ENCODE measurements around the gene ZRANB2.

Gene ZRANB2

GRCh38 chr1:71047635-71048607, 32.9 kb downstream of the ZRANB2 start, which contains the start of gene PTGER3:
Gene PTGER3 (minus strand): TSS chr1:71047816. CDS start chr1:71047577, 239 bp downstream.
- H3K4me3 Mint-ChIP-seq = peak within 1 kb of the TSS; percentile 83
- H3K27ac Mint-ChIP-seq = peak within 1 kb of the TSS; percentile 15
- peaks cover 66% of the 10 kb centered on the region for H3K27me3 Mint-ChIP-seq (ENCODE audit: low read depth)
- no peaks in the 10 kb centered on the region for H3K9me3 Mint-ChIP-seq
- peaks cover 2% of the 10 kb centered on the region for H3K36me3 Mint-ChIP-seq (ENCODE audit: low read depth)
- peaks cover 17% of the 10 kb centered on the region for H3K4me1 Mint-ChIP-seq (ENCODE audit: low read depth)

- peaks cover 2% of the 10 kb centered on the region for H3K36me3 Mint-ChIP-seq (ENCODE audit: low read depth)
- peak overlapping the region; percentile 83 for H3K4me3 Mint-ChIP-seq
- H3K4me1 Mint-ChIP-seq (ENCODE audit: low read depth) = peaks cover 17% of the 10 kb centered on the region
- H3K27me3 Mint-ChIP-seq (ENCODE audit: low read depth) = peaks cover 62% of the 10 kb centered on the region
- no peak overlapping the region for H3K27ac Mint-ChIP-seq
- no peaks in the 10 kb centered on the region for H3K9me3 Mint-ChIP-seq
These were observed 33.8 kb downstream of the ZRANB2 start for GRCh38 chr1:71046891-71047634.

GRCh38 chr1:71045463-71046028, 35.3 kb downstream of the ZRANB2 start:
- H3K27ac Mint-ChIP-seq = no peak overlapping the region
- H3K4me3 Mint-ChIP-seq = peak overlapping the region; percentile 66
- H3K27me3 Mint-ChIP-seq (ENCODE audit: low read depth) = peaks cover 60% of the 10 kb centered on the region
- peaks cover 2% of the 10 kb centered on the region for H3K36me3 Mint-ChIP-seq (ENCODE audit: low read depth)
- peaks cover 17% of the 10 kb centered on the region for H3K4me1 Mint-ChIP-seq (ENCODE audit: low read depth)
- no peaks in the 10 kb centered on the region for H3K9me3 Mint-ChIP-seq

GRCh38 chr1:71044833-71045232, 36.0 kb downstream of the ZRANB2 start:
- Mint-ChIP-seq H3K27ac (no peak overlapping the region), H3K4me1 (ENCODE audit: low read depth) (peaks cover 15% of the 10 kb centered on the region), H3K27me3 (ENCODE audit: low read depth) (peaks cover 57% of the 10 kb centered on the region), H3K9me3 (no peaks in the 10 kb centered on the region), H3K36me3 (ENCODE audit: low read depth) (peaks cover under 1% of the 10 kb centered on the region), H3K4me3 (peak overlapping the region; percentile 35)

GRCh38 chr1:71043065-71043464, 37.8 kb downstream of the ZRANB2 start:
- Mint-ChIP-seq H3K36me3 (ENCODE audit: low read depth) (no peaks in the 10 kb centered on the region), H3K4me3 (no peak overlapping the region), H3K27me3 (ENCODE audit: low read depth) (peaks cover 46% of the 10 kb centered on the region), H3K4me1 (ENCODE audit: low read depth) (peaks cover 11% of the 10 kb centered on the region), H3K27ac (no peak overlapping the region), H3K9me3 (no peaks in the 10 kb centered on the region)

- H3K27me3 Mint-ChIP-seq (ENCODE audit: low read depth) = peaks cover 36% of the 10 kb centered on the region
- H3K9me3 Mint-ChIP-seq = no peaks in the 10 kb centered on the region
- no peaks in the 10 kb centered on the region for H3K36me3 Mint-ChIP-seq (ENCODE audit: low read depth)
- peaks cover 4% of the 10 kb centered on the region for H3K4me1 Mint-ChIP-seq (ENCODE audit: low read depth)
- H3K27ac Mint-ChIP-seq = no peak overlapping the region
- H3K4me3 Mint-ChIP-seq = no peak overlapping the region
These were observed 39.0 kb downstream of the ZRANB2 start for GRCh38 chr1:71041806-71042205.

GRCh38 chr1:71039661-71040262, 41.1 kb downstream of the ZRANB2 start:
- peaks cover 24% of the 10 kb centered on the region for H3K27me3 Mint-ChIP-seq (ENCODE audit: low read depth)
- H3K9me3 Mint-ChIP-seq = no peaks in the 10 kb centered on the region
- no peaks in the 10 kb centered on the region for H3K36me3 Mint-ChIP-seq (ENCODE audit: low read depth)
- H3K27ac Mint-ChIP-seq = no peak overlapping the region
- no peaks in the 10 kb centered on the region for H3K4me1 Mint-ChIP-seq (ENCODE audit: low read depth)
- no peak overlapping the region for H3K4me3 Mint-ChIP-seq

- Mint-ChIP-seq H3K27me3 (ENCODE audit: low read depth) (peaks cover 21% of the 10 kb centered on the region), H3K36me3 (ENCODE audit: low read depth) (no peaks in the 10 kb centered on the region), H3K27ac (no peak overlapping the region), H3K4me3 (no peak overlapping the region), H3K9me3 (no peaks in the 10 kb centered on the region), H3K4me1 (ENCODE audit: low read depth) (no peaks in the 10 kb centered on the region)
These were observed 41.9 kb downstream of the ZRANB2 start for GRCh38 chr1:71038942-71039341.

GRCh38 chr1:71037829-71038620, 42.8 kb downstream of the ZRANB2 start:
- H3K36me3 Mint-ChIP-seq (ENCODE audit: low read depth) = no peaks in the 10 kb centered on the region
- no peaks in the 10 kb centered on the region for H3K4me1 Mint-ChIP-seq (ENCODE audit: low read depth)
- H3K27ac Mint-ChIP-seq = no peak overlapping the region
- H3K27me3 Mint-ChIP-seq (ENCODE audit: low read depth) = peaks cover 21% of the 10 kb centered on the region
- no peaks in the 10 kb centered on the region for H3K9me3 Mint-ChIP-seq
- no peak overlapping the region for H3K4me3 Mint-ChIP-seq

- Mint-ChIP-seq H3K4me3 (no peak overlapping the region), H3K4me1 (ENCODE audit: low read depth) (no peaks in the 10 kb centered on the region)
These were observed 43.8 kb downstream of the ZRANB2 start for GRCh38 chr1:71037066-71037465.

GRCh38 chr1:71033136-71033535, 47.7 kb downstream of the ZRANB2 start:
- Mint-ChIP-seq H3K4me1 (ENCODE audit: low read depth) (peaks cover 2% of the 10 kb centered on the region), H3K27me3 (ENCODE audit: low read depth) (peaks cover 12% of the 10 kb centered on the region), H3K9me3 (no peaks in the 10 kb centered on the region), H3K36me3 (ENCODE audit: low read depth) (no peaks in the 10 kb centered on the region), H3K4me3 (no peak overlapping the region), H3K27ac (no peak overlapping the region)

More at GRCh38 chr1:71037066-71037465, 43.8 kb downstream of the ZRANB2 start:
- no peak overlapping the region for H3K27ac Mint-ChIP-seq
- peaks cover 21% of the 10 kb centered on the region for H3K27me3 Mint-ChIP-seq (ENCODE audit: low read depth)
- no peaks in the 10 kb centered on the region for H3K9me3 Mint-ChIP-seq
- H3K36me3 Mint-ChIP-seq (ENCODE audit: low read depth) = no peaks in the 10 kb centered on the region

GRCh38 chr1:71031426-71031825, 49.4 kb downstream of the ZRANB2 start:
- Mint-ChIP-seq H3K4me3 (no peak overlapping the region), H3K27ac (no peak overlapping the region), H3K27me3 (ENCODE audit: low read depth) (peaks cover 12% of the 10 kb centered on the region), H3K36me3 (ENCODE audit: low read depth) (no peaks in the 10 kb centered on the region), H3K4me1 (ENCODE audit: low read depth) (peaks cover 2% of the 10 kb centered on the region), H3K9me3 (no peaks in the 10 kb centered on the region)

- H3K27ac Mint-ChIP-seq = no peak overlapping the region
- H3K4me3 Mint-ChIP-seq = no peak overlapping the region
- no peaks in the 10 kb centered on the region for H3K36me3 Mint-ChIP-seq (ENCODE audit: low read depth)
- H3K27me3 Mint-ChIP-seq (ENCODE audit: low read depth) = peaks cover 3% of the 10 kb centered on the region
- H3K4me1 Mint-ChIP-seq (ENCODE audit: low read depth) = peaks cover 2% of the 10 kb centered on the region
- no peaks in the 10 kb centered on the region for H3K9me3 Mint-ChIP-seq
These were observed 50.8 kb downstream of the ZRANB2 start for GRCh38 chr1:71030026-71030425.
